Epithelial cell of esophagus (primary cell): ENCODE data around the gene ACAP1.
A peak's percentile ranks its signal among the peaks of the same experiment; 100 is the strongest.

Experiments used
- DNase-seq: peaks from one replicate; pipeline ENCODE4 v3.0.0; 2010; ENCODE audit warnings: low read depth
- H3K4me3 ChIP-seq: 2 replicates; pipeline ENCODE4 v1.5.1; 2011; ENCODE audit warnings: mild to moderate bottlenecking, low read length, control low read depth
- CTCF ChIP-seq: IDR thresholded peaks from 2 replicates; pipeline ENCODE4 v1.5.1; 2011; ENCODE audit warnings: low read depth, mild to moderate bottlenecking, low read length, control low read depth, inconsistent platforms; ENCODE audit not compliant: insufficient read depth; ENCODE audit errors: missing control alignments

Gene ACAP1

GRCh38 chr17:7317161-7317803, 19.0 kb upstream of the ACAP1 start:
- TF ChIP-seq CTCF: no peak
- DNase-seq: no peak
- no peak overlapping the region for H3K4me3 ChIP-seq

DNA sequence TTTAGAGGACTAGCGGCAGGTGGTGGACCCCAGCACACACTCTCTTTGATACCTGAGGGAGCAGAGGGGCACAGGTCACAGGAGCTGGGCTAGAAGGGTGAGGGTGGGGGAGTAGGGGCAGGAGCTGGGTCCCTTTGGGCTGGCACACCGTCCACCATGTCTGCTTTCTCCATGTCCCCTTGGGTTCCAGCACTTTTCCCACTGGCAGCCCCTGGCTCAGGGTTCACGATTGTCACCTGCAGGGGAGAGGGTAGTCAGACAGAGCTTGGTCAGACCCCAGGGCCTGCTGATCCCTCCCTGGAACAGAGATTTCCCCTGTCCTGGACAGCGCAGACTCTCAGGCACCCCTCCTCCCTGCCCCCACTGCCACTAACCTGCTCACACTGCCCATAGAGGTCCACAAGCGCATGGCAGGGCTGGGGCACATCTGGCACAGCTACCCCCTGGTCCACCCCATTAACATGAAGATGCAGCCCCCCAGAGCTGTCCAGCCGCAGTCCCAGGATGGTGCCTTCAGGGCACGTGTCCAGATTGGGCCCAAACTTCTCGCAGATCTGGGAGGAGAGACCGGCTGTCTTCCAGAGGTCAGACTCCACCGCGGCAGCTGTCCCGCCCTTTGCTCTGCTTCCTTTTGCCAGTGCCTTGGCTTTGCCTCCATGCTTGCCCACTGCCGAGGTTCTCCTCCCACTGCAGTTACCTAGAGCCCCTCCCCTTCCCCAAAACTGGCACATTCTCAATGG, 18.0 kb upstream of the ACAP1 start:
- no peak overlapping the region for H3K4me3 ChIP-seq
- DNase-seq: no peak
- TF ChIP-seq CTCF: no peak

GRCh38 chr17:7321466-7321865, 14.9 kb upstream of the ACAP1 start:
- no peak for TF ChIP-seq CTCF
- no peak overlapping the region for H3K4me3 ChIP-seq
- DNase-seq: no peak

GRCh38 chr17:7322520-7323194, 13.7 kb upstream of the ACAP1 start:
- H3K4me3 ChIP-seq: no peak overlapping the region
- no peak for TF ChIP-seq CTCF
- no peak for DNase-seq

DNA sequence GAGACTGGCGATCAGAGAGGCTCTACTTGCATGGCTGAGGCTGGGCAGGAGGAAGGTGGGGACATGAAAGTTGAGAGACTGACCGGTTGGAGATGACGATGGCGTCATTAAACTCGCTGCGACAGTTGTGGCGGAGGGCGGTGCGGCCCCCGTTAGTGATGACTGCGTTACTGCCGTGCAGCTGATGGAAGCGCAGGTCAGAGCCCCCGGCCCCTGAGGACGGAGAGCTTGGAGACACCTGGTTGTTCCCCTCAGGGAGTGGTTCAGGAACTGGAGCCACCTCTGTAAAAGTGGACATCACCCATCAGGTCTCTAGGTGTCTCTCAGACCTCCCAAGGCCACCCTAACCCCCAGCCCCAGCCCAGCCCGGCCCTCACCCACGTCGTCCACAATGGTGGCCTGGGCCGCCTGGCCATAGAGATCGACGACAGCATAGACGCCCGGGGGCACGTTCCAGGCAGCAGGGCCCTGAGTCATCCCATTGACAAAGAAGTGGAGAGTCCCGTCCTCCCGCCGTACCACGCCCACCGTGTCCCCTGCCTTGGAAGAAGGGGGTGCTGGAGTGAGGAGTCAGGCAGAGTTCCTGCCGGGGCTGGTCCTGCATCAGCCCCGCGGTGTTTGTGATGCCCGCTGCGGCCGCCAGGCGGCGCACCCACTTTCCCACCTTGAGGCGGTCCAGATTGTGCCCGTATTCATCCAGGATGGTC, 12.4 kb upstream of the ACAP1 start:
- peak; percentile 86 for TF ChIP-seq CTCF
- no peak overlapping the region for H3K4me3 ChIP-seq
- DNase-seq: peak; percentile 61

DNA sequence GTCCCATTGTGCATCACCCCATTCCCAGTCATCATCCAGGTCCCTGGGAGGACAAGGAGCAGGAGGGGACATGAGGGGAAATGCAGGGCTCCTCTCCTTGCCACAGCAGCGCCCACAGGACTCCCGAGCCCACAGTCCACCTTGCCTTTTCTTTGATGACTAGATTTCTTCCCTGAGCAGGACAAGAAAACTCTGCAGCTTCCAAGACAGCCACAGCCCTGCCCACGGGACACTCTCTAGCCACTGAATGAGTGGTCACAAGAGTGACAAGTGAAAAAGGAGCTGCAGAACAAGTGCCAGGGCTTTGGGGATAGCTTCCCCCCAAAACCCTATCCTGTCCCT, 11.9 kb upstream of the ACAP1 start:
- no peak for DNase-seq
- H3K4me3 ChIP-seq: no peak overlapping the region
- no peak for TF ChIP-seq CTCF
